NCI-H1105 (cell line): ENCODE data around the gene GNG7.
A peak's percentile ranks its signal among the peaks of the same experiment; 100 is the strongest.
"Not testable (repeated sequence)": the region's sequence is repeated elsewhere in the genome, so short reads cannot be mapped to it uniquely, and the experiment has no call there.

ENCODE experiments used
- DNase-seq: peaks from one replicate; lab custom pipeline; 2025; lab: John Stamatoyannopoulos, UW

The GNG7 gene

DNA sequence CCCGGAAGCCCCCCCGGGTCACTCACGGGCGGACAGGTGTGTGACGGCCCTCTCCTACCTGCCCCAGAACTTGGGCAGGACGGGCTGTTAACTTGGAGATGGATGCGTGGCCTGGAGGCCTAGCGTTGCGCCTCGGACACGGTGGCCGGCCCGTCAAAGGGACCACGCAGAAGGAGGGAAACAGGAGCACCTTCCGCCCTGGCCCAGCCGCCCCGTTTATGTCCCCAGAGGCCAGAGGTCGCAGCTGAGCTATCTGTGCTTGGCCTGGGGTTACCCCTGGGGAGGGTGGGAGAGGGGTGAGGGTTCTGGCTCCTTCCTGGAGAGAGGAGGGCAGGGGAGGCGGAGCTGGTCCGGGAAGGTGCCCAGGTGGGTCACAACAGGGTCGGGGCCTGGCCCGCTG is 190.9 kb downstream of the GNG7 start:
- no peak for DNase-seq

DNA sequence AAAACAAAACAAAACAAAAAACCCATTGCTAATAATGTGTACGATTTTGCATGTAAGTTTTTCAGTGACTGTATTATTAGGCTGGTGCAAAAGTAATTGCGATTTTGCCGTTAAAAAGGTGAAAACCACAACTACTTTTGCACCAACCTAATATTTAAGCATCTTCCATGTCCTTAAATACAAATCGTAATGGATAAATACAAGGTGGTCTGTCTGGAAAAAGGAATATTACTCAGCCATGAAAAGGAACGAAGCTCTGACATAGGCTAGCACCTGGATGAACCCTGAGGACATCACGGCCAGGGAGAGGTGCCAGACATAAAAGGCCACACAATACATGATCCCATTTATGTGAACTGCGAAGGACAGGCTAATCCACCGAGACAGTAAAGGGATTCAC is 193.4 kb downstream of the GNG7 start:
- no peak for DNase-seq

DNA sequence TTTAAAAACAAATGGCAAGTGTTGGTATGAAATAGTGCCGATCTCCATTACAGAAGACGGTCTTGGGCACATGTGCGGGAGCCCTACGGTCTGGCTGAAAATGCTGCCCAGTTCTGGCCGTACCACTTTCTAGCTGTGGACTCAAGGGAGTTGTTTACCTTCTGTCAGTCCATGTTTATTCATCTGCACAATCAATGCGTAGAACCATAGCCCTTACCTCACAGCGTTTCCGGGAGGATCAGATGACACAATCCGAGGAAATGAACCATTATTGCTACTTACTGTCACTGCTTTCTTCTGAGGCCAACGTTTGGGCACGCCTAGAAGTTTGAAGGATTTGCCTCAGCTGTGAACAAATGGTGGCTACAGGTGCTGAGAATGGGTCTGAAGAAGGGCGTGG is 195.4 kb downstream of the GNG7 start:
- DNase-seq: peak; percentile 63

DNA sequence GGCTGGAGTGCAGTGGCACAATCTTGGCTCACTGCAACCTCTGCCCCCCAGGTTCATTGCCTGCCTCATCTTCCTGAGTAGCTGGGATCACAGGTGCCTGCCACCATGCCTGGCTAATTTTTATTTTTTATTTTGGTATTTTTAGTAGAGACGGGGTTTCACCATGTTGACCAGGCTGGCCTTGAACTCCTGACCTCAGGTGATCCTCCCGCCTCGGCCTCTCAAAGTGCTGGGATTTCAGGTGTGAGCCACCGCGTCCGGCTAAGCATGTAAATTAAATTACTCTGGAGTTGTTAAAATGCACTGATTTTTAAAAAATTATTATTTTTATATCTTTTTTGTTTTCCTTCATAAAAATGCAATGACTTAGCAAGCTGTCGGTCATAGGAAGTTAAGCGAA is 195.8 kb downstream of the GNG7 start:
- not testable (repeated sequence) for DNase-seq

- DNase-seq: no peak
Measured at GRCh38 chr19:2503521-2504109, 198.9 kb downstream of the GNG7 start.

DNA sequence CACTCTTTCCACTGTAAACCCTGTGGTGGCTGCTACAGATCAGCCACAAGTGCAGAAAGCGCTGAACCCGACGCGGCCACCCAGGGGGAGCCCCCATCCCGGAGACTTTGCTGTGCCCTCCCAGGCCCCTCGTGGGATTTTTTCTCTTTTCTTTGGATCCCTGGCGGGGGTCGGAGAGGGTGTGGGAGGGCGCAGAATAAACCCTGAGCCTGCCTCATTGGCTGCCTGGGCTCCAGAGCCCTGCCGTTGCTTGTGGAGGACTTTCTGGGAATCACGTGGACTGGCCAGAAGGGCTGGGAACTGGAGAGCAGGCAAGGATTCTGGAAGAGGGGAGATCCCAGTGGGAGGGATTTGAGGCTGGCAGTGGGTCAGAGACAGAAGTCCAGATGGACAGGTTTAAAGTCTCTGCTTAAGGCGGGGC is 201.6 kb downstream of the GNG7 start:
- DNase-seq: no peak

DNA sequence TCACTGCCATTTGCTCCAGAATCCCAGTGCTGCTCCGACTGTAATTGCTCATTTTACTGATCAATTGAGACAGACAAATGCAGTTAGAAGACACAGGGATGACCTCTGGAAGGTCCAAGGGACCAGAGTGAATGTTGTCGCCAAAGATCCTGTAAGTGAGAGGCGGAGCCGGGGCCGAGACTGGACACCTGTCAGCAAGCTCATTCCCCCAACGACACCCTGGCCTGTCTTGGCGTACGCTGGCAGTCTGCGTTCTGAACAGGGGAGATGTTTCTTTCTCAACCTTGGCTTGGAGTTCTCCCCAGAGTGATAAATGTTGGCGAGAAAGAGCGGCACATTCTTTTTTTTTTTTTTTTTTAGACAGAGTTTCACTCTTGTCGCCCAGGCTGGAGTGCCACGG is 202.3 kb downstream of the GNG7 start:
- no peak for DNase-seq

- no peak for DNase-seq
Measured at GRCh38 chr19:2497186-2497585, 205.3 kb downstream of the GNG7 start.

DNA sequence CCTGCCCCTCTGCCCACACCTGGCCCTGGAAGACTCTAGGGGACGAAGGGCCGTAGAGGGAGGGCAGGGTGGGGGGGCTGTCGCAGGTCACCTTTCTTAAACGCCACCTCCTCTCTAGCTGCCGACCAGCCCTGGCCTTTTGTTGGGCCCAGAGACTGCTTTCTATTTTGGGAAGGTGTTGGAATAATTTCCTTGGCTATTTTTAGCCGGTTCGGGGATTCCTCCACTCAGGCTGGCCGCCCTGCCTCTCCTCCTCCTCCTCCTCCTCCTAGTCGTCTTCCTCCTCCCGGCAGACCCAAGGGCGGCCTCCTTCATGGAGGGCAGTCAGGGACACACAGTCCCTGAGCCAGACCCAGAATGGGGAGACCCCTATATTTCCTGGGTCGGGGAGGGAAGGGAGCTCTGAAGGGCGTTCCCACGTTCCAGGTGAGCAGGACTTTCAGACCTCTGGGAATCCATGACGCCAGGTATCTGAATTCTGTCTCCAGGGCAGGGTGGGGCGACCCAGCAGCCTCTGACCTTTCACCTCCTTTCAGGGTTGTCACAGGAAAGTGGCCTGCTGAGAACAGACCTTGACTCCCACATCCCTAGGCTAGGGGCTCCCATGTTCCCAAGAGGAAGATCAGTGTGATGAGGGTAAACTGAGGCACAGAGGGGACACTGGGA is 206.7 kb downstream of the GNG7 start:
- no peak for DNase-seq

DNA sequence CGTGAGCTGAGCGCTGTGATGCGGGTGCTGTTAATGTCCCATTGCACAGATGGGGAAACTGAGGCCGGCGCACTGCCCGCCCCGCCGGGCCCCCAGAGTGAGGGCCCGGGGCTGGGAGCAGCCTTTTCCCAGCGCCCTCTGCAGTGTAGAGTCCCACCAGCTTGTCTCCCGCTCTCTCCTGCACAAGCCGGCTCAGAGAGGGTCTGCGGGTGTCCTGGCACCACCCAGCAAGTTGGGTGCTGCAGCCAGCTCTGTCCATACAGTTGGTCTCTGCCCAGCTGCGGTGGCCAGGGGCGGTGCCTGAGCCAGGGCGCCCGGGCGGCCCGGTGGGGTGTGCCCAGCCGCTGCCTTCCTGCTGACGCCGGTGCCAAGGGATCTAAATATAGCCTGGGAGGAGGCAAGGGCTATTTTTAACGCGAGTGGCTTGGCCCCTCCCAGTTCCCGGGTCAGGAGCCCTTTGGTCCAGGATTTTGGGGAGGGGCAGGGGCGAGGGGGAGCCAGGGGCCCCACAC is 207.3 kb downstream of the GNG7 start:
- DNase-seq: peak; percentile 19

GRCh38 chr19:2494447-2495129 is 207.9 kb downstream of the GNG7 start:
- no peak for DNase-seq

- DNase-seq: no peak
Measured at GRCh38 chr19:2494084-2494446, 208.4 kb downstream of the GNG7 start.

GRCh38 chr19:2493448-2493847 is 209.0 kb downstream of the GNG7 start:
- DNase-seq: not testable (repeated sequence)

DNA sequence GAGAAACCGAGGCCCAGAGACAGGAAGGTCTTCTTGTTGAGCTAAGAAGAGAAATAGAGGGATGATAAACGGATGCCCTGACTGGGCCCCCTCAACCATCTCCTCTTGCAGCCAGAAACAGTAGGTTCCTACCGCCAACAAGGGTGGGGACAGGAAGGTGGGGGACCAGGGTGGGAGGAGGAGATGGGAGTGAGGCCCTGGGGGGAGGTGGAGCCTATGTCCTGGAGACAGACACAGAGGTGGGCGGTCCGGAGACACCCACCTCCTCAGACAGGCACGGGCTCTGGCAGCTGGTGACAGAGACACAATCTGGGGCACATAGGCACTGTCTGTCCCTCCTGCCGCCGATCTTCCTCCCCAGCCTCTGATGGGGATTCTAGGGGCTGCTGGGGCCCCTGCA is 209.6 kb downstream of the GNG7 start:
- no peak for DNase-seq

GRCh38 chr19:2491130-2491801 is 211.2 kb downstream of the GNG7 start:
- peak; percentile 94 for DNase-seq

DNA sequence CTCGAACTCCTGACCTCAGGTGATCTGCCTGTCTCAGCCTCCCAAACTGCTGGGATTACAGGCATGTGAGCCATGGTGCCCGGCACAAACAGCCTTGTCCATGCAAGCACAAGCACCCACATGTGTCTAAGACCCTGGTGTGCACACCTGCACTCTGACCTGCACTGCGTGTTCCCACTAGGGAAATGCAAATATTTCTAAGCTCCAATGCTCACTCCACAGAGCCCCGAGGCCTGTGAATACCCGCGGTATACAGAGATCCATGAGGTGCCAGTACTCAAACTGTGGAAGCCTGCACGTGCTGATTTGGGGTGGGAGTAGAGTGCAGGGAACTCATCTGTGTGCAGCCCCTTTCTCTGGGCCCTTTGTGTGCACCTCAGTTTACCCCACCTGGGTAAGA is 211.8 kb downstream of the GNG7 start:
- no peak for DNase-seq

DNA sequence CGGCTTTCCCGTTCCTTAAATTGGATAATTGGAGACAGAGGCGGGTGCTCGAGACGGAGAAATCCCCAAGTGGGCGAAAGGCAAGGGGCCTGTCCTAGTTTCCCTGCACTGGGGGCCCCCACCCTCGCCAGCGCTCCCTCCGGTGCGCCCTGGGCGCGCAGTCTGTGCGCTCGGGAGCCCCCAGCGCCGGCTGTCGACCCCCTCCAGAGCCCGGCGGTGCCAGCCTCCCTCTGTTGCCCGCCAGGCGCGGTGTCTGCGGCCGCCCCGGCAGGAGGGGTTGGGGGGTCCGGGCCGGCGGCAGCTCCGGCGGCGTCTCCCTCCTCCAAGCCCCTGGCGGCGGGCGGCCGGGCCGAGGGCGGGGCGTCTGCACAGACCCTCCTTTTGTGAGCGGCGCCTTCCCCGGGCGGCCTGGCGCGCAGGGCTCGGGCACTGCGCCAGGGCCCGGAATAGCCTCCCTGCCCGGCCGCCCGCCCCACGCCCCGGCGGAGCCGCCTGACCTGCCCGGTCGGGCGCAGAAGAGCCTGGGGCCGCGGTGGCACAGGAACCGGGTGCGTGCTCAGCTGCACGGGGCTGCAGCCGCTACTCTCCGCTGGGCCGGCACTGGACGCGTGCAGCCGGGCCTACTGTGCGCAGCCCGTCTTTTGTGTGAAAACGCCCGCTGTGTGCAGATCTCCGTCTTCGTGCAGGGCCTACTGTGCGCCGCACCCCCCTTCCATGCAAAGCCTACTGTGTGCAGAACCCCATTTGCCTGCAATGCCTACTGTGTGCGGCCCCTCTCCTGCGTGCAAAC is 213.4 kb downstream of the GNG7 start:
- peak; percentile 69 for DNase-seq

- no peak for DNase-seq
Measured at GRCh38 chr19:2488405-2488941, 214.0 kb downstream of the GNG7 start.

DNA sequence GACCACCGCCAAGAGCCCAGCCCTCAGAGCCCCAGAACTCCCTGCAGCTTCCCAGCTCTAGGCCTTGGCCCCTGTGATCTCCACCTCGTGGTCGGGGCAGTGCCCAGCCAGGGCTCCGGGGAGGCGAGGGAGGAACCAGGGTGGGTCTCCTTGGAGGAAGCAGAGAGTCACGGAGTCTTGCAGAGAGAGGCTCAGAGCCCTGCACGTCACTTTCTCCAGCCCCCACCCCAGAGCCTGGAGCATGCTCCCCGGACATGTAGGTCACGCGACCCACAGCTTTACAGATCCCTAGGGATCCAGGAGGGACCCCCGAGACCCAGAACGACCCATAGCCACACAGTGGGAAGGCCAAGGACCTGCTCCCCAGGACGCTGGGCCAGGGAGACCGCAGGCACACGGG is 214.7 kb downstream of the GNG7 start:
- DNase-seq: no peak

DNA sequence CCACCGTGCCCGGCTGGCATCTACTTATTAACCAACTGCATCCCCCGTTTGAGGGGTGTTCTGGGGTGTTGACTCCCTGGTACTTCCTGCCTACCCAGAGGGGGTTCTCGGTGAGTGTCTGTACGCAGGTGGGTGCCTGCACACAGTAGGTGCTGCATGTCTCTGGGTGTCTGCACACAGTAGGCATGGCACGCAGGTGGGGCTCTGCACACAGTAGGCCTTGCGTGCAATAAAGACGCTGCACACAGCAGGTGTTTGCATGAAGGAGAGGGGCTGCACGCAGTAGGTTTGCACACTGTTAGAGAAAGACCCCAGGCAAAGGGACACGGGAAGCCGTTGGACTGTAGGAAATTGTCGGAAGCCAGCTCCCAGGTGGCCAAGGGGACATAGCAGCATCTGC is 215.4 kb downstream of the GNG7 start:
- no peak for DNase-seq

GRCh38 chr19:2485428-2485827 is 217.1 kb downstream of the GNG7 start:
- no peak for DNase-seq
